ENCODE results near the gene ZNF827.

The ZNF827 gene

GRCh38 chr4:145933134-145933533, 5.5 kb downstream of the ZNF827 start:
- Histone ChIP-seq H4K20me1 (ENCODE audit: control insufficient read depth, insufficient read depth, low read depth, low read length) (peaks cover 3% of the 10 kb centered on the region; the same call in 1 of the 2 replicates), H3F3A (ENCODE audit: control insufficient read depth, insufficient read depth) (peaks cover 12% of the 10 kb centered on the region), H3K27me3 (ENCODE audit: control insufficient read depth, low read length) (no peaks in the 10 kb centered on the region), H3K9me2 (replicated peaks; ENCODE audit: control insufficient read depth, low read length) (no peaks in the 10 kb centered on the region), H3K9me3 (ENCODE audit: control insufficient read depth, insufficient read depth, low read length) (peaks cover 2% of the 10 kb centered on the region; the same call in 1 of the 2 replicates), H3K36me3 (ENCODE audit: control insufficient read depth, low read length) (peaks cover 49% of the 10 kb centered on the region), H3K27ac (ENCODE audit: low read depth, low read length) (no peak overlapping the region), H3K4me3 (ENCODE audit: low read length) (no peak overlapping the region), H3K4me2 (ENCODE audit: low read length) (no peak overlapping the region), H3K4me1 (ENCODE audit: control insufficient read depth, low read length) (peaks cover 56% of the 10 kb centered on the region), H3K79me2 (ENCODE audit: control insufficient read depth, low read length) (peaks cover 94% of the 10 kb centered on the region)
- TF ChIP-seq CTCF (IDR thresholded peaks at IDR 0.05; ENCODE audit: low read depth, low read length, poor library complexity, severe bottlenecking) (no peak), EZH2phosphoT487 (IDR thresholded peaks at IDR 0.05; ENCODE audit: borderline replicate concordance, low read length) (no peak)

- Histone ChIP-seq H3K27me3 (ENCODE audit: control insufficient read depth, low read length) (no peaks in the 10 kb centered on the region), H3K27ac (ENCODE audit: low read depth, low read length) (no peak overlapping the region), H3F3A (ENCODE audit: control insufficient read depth, insufficient read depth) (peaks cover 10% of the 10 kb centered on the region), H3K79me2 (ENCODE audit: control insufficient read depth, low read length) (peaks cover 99% of the 10 kb centered on the region), H4K20me1 (ENCODE audit: control insufficient read depth, insufficient read depth, low read depth, low read length) (peaks cover 3% of the 10 kb centered on the region; the same call in 1 of the 2 replicates), H3K4me3 (ENCODE audit: low read length) (no peak overlapping the region), H3K9me3 (ENCODE audit: control insufficient read depth, insufficient read depth, low read length) (peaks cover 2% of the 10 kb centered on the region; the same call in 1 of the 2 replicates), H3K4me1 (ENCODE audit: control insufficient read depth, low read length) (peaks cover 56% of the 10 kb centered on the region), H3K9me2 (replicated peaks; ENCODE audit: control insufficient read depth, low read length) (no peaks in the 10 kb centered on the region), H3K4me2 (ENCODE audit: low read length) (peak overlapping the region; percentile 31), H3K36me3 (ENCODE audit: control insufficient read depth, low read length) (peaks cover 54% of the 10 kb centered on the region)
- TF ChIP-seq EZH2phosphoT487 (IDR thresholded peaks at IDR 0.05; ENCODE audit: borderline replicate concordance, low read length) (no peak), CTCF (IDR thresholded peaks at IDR 0.05; ENCODE audit: low read depth, low read length, poor library complexity, severe bottlenecking) (no peak)
These were observed 7.2 kb downstream of the ZNF827 start for GRCh38 chr4:145931403-145931802.

- Histone ChIP-seq H3K9me3 (ENCODE audit: control insufficient read depth, insufficient read depth, low read length) (peaks cover 2% of the 10 kb centered on the region; the same call in 1 of the 2 replicates), H3K27ac (ENCODE audit: low read depth, low read length) (no peak overlapping the region), H3K4me2 (ENCODE audit: low read length) (peak overlapping the region; percentile 31), H3K27me3 (ENCODE audit: control insufficient read depth, low read length) (no peaks in the 10 kb centered on the region), H4K20me1 (ENCODE audit: control insufficient read depth, insufficient read depth, low read depth, low read length) (peaks cover 3% of the 10 kb centered on the region; the same call in 1 of the 2 replicates), H3F3A (ENCODE audit: control insufficient read depth, insufficient read depth) (peaks cover 6% of the 10 kb centered on the region), H3K36me3 (ENCODE audit: control insufficient read depth, low read length) (peaks cover 55% of the 10 kb centered on the region), H3K4me1 (ENCODE audit: control insufficient read depth, low read length) (peaks cover 55% of the 10 kb centered on the region), H3K9me2 (replicated peaks; ENCODE audit: control insufficient read depth, low read length) (no peaks in the 10 kb centered on the region), H3K4me3 (ENCODE audit: low read length) (no peak overlapping the region), H3K79me2 (ENCODE audit: control insufficient read depth, low read length) (peaks cover 100% of the 10 kb centered on the region)
- TF ChIP-seq CTCF (IDR thresholded peaks at IDR 0.05; ENCODE audit: low read depth, low read length, poor library complexity, severe bottlenecking) (no peak), EZH2phosphoT487 (IDR thresholded peaks at IDR 0.05; ENCODE audit: borderline replicate concordance, low read length) (no peak)
These were observed 8.0 kb downstream of the ZNF827 start for GRCh38 chr4:145930592-145930991.
